GM19372 (cell line): Measurements from ENCODE around the gene TM9SF2.
"Not testable (repeated sequence)": the region's sequence is repeated elsewhere in the genome, so short reads cannot be mapped to it uniquely, and the experiment has no call there.

Experiments used
- ATAC-seq: cut with Tn5 transposase; IDR thresholded peaks from one replicate; pipeline ENCODE4 v1.9.1; 2021; ENCODE audit warnings: mild to moderate bottlenecking, low read depth, moderate library complexity; ENCODE audit not compliant: unreplicated experiment

TM9SF2 gene

DNA sequence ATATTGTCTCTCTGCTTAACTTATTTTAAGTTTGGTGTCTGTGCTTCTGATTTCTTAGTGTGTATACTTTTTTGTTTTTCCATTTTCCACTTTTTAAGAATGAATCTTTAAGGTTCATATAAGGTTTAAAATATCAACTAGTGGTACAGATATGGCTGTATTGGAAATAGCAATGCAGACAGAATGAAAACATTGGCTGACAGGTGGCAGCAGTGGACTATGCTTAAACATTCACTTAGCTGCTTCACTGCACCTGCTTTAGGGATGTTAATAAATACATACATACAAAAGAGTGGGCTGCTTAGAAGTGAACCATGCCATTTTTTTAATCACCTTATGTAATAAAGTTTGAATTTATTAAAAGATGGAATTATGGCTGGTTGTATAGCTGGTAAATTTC lies 27.3 kb downstream of the TM9SF2 start:
- peak; percentile 64 for ATAC-seq

DNA sequence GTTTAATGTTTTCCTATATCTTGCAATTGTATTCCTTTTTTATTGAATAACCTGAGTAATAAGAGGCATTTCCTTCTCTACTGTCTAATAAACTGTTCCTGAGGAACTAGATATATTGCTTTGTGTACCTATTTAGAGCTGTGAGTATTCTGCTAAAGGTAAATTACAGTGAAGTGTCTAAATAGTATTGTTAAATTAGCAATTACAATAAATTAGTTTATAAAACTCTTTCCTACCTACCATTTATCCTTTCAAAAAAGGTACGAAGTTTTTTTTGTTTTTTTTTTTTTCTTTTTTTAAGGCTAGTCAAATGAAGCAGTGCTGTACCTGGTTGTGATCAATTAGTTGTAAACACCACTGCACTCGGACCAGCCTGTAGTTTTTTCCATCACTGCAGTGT lies 34.8 kb downstream of the TM9SF2 start:
- no peak for ATAC-seq

DNA sequence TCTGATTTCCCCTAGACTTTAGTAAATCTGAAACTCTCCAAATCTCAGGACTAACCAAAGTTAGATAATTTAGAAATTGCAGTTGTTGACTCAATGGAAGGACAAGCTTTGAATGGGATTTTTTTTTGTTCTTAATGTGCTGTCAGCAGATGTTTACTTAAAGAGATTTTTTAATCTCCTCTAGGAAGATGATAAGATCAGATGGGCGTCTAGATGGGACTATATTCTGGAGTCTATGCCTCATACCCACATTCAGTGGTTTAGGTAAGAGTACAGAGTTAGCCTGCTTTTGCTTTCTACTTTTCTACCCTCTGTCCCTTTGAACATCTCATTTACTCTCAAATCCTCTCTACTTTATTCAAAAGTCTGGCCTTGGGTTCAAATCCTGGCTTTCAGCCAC lies 39.3 kb downstream of the TM9SF2 start:
- ATAC-seq: no peak

DNA sequence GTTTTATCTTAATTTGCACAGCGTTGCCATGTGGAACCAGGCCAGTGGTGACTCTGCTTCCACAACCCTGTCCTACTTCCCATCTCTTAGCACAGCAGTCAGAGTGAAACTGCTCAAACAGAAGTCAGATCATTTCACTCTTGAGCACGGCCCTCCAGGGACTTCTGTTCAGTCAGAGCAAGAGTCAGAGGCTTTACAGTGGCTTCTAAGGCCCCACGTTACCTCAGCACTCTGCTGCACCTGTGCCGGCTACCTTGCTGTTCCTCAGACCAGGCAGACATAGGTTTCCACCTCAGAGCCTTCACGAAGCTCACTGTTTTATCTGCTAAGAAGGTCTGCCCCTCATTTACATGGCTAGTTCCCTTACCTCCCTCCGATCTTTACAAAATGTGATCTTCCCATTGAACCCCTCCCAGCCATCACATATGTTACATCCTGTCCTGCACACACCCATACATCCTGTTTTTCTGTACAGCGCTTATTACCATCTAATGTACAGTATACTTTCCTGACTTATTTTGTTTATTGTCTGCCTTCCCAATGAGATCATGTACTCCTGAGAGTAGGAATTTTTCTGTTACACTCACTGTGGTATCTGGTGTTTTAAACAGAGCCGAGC lies 41.6 kb downstream of the TM9SF2 start:
- ATAC-seq: peak; percentile 99

DNA sequence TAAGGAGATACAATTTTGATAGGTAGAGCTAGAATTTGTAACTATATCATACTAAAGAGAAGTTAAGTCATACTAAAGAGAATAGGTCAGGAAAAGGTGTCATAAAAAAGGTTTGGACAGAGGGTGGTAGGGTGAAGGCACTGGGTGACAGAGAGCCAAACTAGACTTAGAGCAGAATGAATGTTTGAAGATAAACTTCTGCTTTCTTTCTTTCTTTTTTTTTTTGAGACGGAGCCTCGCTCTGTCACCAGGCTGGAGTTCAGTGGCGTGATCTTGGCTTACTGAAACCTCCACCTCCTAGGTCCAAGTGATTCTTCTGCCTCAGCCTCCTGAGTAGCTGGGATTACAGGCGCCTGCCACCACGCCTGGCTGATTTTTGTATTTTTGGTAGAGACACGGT lies 44.1 kb downstream of the TM9SF2 start:
- no peak for ATAC-seq

DNA sequence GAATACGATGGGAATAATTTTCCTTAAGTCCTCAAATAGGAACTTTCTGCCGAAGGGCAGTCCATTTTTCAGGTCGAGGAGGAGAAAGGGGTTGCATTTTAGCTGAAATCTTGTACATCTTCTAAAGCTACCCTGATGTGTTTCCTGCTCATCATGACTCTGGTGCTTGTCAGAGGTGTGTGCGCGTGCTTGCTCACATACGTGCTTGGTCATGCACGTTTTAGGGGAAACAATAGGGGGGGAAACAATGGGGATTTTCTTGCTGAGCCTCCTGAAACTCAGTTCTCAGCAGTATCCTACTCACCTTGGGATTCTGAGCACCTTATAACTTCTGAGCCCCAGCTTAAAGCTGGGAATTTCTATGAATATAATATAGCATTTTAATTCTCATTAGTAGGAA lies 44.7 kb downstream of the TM9SF2 start:
- ATAC-seq: no peak

DNA sequence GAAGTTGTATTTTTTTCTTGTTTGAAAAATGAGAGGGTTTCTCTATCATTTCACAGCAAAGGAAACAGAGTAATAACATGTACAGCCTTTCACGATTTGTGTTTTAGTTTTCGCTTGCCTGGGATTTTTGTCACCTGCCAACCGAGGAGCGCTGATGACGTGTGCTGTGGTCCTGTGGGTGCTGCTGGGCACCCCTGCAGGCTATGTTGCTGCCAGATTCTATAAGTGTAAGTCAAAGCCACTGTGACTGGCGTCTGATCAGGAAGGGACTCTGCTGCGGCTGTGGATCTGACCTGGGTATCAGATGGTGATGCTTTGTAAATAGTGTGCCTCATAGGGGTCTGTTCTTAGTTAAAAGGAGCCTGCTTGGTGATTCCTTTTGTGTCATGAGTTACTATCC lies 45.6 kb downstream of the TM9SF2 start:
- no peak for ATAC-seq

DNA sequence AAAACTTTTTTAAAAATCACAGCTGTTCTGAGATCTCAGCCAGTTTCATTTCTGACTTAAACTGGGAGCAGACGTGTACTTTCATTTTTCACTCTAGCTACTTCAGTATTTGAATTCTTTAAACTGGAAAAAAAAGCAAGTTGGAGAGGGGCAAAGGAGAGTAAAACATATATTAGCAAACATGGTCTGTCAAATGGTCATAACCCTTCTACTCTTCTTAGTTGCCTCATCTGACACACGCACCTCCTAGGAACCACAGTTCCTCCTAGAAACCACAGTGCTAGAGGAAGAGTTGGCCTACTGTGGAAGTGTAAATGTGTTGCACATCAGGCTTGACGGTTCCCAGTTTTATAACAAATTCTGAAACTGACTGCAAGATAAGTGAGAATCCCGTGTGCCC lies 47.2 kb downstream of the TM9SF2 start:
- ATAC-seq: peak; percentile 51

DNA sequence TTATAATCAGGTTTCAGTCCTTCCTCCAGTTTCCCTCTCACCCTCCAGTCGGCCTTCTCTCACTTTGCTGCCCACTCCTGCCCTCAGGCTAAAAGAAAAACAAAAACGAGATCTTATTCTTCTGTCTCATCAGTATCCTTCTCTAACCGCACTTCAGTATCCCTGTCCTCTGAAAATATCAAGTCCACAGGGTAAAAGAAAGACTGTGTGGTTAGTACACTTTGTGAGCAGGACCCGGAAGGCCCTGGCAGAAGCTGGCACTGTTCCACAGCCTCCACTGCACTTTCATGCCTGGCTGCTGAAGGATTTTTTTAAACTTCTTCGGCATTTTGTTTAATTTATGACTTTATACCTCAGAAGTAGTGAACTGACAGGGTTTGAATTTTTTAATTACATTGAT lies 51.8 kb downstream of the TM9SF2 start:
- no peak for ATAC-seq

DNA sequence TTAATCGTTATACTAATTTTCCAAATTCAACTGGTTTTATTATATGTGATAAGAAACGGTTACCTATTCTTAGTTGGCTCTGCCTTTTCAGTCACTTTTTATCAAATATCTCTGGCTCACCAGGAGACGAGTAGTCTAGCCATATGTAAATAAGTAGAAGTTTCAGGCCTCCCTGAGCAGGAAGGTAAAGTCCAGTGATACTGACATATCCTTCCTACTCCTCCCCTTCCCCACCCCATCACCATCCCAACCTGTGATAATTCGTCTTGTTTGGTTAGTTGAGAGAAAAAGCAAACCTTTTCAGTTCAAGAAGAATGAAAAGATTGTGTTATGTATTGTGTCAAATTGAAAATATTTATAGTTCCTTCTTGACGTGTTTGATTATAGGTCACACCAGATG lies 53.9 kb downstream of the TM9SF2 start:
- no peak for ATAC-seq

DNA sequence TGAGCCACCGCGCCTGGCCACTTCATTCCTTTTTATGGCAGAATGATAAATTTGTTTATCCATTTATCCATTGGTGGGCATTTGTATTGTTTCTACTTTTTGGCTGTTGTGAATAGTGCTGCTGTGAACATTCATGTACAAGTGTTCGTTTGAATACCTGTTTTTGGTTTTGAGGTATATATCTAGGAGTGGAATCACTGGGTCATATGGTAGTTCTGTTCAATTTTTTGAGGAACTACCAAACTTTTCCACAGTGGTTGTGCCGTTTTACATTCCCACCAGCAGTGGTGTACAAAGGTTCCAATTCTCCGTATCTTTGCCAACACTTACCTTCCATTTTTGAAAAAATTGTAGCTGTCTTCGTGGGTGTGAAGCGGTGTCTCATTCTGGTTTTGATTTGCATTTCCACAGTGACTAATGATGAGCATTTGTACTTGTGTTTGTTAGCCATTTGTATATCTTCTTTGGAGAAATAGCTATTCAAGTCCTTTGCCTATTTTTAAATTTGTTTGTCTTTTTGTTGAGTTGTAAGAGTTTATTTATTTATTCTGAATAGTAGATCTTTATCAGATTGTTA lies 55.7 kb downstream of the TM9SF2 start:
- ATAC-seq: no peak

DNA sequence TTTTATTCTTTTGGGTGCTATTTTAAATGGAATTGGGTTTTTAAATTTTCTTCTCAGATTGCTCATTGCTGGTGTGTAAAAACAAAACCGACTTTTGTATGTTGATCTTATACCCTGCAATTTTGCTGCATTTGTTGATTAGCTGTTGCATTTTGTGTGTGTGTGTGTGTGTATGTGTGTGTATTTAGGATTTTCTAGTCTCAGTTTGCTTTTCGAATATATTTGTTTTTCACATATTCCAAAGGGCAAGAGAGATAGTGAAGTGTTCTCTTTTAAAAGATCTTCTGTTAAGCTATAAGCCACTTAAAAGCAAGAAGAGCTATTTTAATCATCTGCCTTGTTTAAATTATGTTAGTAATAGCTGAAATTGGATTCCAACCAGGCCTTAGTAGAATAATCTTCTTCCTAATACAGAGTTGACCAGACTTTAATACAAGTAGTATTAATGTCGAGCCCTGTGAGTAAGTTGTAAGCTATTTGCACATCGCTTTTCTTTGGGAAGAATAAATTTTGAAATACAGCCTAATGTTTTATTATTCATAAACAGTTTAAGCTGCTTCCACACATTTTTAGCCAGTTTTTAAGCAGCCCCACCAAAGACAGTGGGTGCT lies 57.4 kb downstream of the TM9SF2 start:
- no peak for ATAC-seq

DNA sequence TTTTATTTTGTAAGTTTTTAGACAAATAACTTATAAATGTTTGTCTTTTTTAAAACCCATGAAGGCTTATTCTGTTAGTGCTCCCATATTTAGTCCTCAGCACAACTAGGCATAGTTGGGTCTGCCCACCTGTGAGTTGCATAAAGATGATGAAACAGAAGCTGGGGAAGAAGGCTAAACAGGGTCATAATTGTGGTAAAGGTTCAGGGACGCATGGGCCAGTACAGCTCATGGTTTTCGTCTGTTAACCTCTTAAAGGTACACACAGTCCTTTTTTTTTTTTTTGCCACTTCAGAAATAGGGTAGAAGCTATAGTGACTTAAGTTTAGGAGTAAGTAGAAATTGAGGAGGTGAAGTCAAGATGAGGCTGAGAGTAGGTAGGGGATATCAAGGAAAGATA lies 58.3 kb downstream of the TM9SF2 start:
- ATAC-seq: no peak

DNA sequence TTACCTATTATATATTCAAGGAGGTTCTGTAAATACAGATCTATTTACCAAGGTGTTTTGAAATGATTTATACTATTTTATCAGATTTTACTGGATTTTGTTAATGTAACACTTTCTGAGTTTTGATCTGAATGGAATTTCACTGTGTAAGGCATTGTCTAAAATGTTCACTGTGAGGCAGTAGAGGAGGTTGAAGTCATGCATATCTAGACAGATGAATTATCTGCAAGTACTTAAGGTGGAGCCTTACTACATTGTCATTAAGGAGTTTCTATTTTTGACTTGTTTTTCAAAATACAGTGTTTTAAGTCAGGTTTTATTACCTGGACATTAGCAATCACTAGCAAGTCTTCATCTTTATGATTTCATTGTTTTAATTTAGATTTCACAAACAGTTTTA lies 62.1 kb downstream of the TM9SF2 start:
- no peak for ATAC-seq

DNA sequence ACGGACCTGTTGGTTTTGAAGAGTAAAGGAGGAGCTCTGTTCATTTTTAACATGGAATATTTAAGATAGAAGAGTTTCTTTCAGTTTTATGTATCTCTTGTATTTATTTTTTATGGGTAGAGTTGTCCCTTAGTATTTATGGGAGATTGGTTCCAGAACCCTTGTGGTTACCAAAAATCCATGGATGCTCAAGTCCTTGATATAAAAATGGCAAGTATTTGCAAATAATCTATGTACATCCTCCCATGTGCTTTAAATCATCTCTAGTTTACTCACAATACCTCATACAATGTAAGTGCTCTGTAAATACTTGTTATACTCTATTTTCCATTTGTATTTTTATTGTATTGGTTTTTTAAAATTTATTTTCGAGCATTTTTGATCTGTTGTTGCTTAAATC lies 63.1 kb downstream of the TM9SF2 start:
- no peak for ATAC-seq

DNA sequence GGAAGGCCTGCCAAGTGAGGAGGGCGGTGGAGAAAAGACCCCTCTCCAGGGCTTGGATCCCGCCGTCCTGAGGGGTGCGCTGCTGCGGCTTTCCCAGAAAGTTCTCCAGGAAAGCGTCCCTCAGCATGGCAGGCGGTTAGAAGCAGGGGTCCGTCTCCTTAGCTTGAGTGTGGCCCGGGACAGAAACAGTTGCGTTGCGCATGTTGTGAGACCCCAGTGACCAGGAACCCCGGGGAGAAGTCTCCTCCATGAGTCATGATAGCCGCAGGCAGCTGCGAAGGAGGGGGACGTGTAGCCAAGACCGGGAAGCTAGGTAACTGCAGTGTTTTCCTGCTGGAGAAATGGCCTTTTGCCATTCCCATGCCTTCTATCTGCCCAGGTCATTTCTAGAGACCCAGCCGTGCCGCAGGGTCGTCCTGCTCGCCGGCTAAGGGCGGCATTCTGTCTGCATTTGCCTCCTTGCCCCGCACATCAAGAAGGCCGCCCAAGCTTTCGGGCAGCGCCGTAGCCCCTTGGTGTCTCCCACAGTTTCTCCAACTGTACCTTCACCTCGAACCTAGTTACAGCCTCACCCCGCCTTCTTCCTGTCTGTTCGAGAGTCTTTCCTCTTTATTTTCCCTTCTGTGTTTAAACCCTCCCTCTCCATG lies 64.3 kb downstream of the TM9SF2 start:
- ATAC-seq: no peak

DNA sequence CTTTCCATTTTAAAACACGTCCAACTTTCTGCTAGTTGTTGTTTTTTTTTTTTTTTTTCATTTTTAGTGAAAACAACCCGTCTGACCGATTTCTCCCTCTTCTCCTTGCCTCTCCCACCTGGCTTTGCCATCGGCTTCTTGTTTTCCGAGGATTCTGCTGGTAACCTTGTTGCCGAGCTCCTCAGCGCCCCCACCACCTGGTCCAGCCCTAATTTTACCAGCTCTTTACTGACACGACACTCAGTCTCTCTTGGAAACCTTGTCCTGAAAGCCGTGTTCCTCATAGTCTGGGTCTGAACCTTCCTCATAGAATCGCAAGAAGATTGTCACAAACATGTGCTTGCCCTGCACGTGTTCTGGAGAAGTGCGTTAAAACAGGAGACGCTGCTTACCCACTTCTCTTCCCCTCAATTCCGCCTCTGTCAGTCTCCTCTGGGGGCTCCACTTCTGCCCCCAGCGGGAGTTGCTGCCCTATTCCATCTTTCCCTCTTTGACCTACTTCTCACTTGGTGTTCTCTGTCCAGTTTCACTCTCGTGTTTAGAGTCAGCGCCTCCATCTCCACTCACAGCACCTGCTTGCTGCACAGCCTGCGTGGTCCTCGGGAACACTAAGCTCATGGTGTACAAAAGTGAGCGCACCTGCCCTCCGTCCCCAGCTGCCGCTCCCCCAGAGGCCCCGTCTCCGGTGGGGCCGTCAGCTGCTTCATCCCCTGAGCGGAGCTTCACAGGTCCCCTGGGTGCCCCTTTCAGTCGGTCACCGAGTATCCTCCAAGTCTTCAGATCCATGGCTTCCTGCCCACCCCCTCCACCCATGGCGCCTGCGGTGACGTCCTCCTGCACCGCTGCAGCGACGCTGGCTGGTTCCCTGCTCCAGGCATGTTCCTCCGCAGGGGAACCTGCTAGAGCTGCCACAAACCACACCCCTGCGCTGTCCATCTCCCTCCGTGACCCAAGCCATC lies 65.1 kb downstream of the TM9SF2 start:
- no peak for ATAC-seq

DNA sequence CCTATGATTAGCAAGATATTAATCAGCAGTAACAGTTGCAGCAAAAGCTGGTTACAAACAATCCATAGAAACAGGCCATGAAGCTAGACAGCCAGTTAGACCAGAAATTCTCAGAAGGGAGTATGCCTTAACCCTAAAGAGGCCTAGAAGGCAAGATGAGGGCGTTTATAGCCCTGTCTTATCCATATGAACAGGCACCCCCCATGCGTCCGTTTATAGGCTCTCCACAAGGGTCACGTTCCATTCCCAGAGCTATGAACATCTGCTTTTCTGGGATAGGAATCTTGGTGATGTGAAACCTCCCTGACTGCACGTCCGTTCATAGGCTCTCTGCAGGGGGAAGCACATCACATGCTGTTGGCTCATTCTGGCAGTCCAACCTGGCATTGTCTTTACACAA lies 67.6 kb downstream of the TM9SF2 start:
- not testable (repeated sequence) for ATAC-seq

DNA sequence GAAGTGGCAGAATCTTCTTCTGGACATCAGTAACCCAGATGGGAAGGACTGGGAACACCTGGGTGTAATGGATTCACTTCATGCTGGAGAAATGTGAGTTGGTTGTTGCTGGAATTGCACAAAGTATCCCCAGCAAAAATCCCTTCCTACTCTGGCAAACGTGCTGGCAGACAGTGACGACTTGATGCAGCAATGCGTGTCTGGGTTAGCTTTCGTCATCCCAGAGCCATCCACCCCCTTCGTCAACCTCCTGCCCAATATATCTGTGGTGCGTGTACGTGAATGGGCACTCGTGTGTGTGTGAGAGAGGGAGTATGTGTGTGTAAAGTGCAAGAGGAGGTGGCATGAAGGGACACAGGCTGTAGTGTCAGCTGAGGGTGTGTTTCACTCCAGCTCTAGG lies 70.9 kb downstream of the TM9SF2 start:
- no peak for ATAC-seq

DNA sequence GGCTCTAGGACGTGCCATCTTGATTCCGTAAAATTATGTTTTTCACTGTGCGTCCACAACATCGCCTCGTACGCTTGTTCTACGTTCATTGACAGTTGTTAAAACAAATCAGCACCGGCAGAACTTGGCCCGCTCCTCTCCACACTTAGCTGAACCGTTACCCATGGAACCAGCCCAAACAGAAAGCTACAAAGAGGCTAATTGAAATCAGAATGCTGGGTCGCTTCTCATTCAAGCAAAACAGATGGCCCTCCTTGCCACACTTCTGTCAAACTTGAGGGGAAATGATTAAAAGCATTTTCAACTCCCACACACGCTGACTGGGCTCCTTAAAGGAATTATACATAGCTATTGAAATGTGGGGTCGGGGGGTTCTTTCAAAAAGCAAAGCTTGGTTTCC lies 71.6 kb downstream of the TM9SF2 start:
- no peak for ATAC-seq
